Measurements from ENCODE around the gene SORBS1.

The SORBS1 gene

GRCh38 chr10:95578619-95579018, 17.4 kb upstream of the SORBS1 start (continued):
- no peak for TF ChIP-seq ZNF670 (tag by site-specific recombination; IDR thresholded peaks at IDR 0.05; ENCODE audit: low read depth)

- TF ChIP-seq ZNF549 (tag by site-specific recombination; IDR thresholded peaks at IDR 0.05) (no peak), ZNF707 (tag by site-specific recombination; IDR thresholded peaks at IDR 0.05) (no peak), ZNF692 (tag by site-specific recombination; IDR thresholded peaks at IDR 0.05) (no peak), ZNF621 (tag by site-specific recombination; IDR thresholded peaks at IDR 0.05) (no peak), ZNF677 (tag by site-specific recombination; IDR thresholded peaks at IDR 0.05) (no peak)
- ChIA-PET POLR2A (no interaction called here), CTCF (interaction anchor here (1.3 to 2.0 kb wide), 2 partner anchors 144 to 200 kb away, joined by 5 read pairs; no protein-coding TSS in a partner anchor)
- H3K4me1 ChIP-seq (ENCODE audit: control insufficient read depth, insufficient read depth, low read length), result no peaks in the 10 kb centered on the region
- no peaks in the 10 kb centered on the region for H3K9me3 ChIP-seq (ENCODE audit: control insufficient read depth, insufficient read depth, low read depth, low read length)
- H3K4me3 ChIP-seq (ENCODE audit: low read depth, low read length), result no peak overlapping the region
- no peak overlapping the region for H3K27ac ChIP-seq (ENCODE audit: extremely low read depth, low read depth, low read length)
- no peaks in the 10 kb centered on the region for H3K36me3 ChIP-seq (ENCODE audit: control insufficient read depth in 2 of 2, insufficient read depth in 1 of 2, low read length in 2 of 2)
These were observed 13.6 kb upstream of the SORBS1 start for GRCh38 chr10:95574649-95575365.

- no peaks in the 10 kb centered on the region for H3K4me1 ChIP-seq (ENCODE audit: control insufficient read depth, insufficient read depth, low read length)
- H3K36me3 ChIP-seq (ENCODE audit: control insufficient read depth in 2 of 2, insufficient read depth in 1 of 2, low read length in 2 of 2), result no peaks in the 10 kb centered on the region
- no peak overlapping the region for H3K27ac ChIP-seq (ENCODE audit: extremely low read depth, low read depth, low read length)
- no peaks in the 10 kb centered on the region for H3K9me3 ChIP-seq (ENCODE audit: control insufficient read depth, insufficient read depth, low read depth, low read length)
- no peak overlapping the region for H3K4me3 ChIP-seq (ENCODE audit: low read depth, low read length)
- CTCF ChIA-PET, result interaction anchor here (0.6 to 2.0 kb wide), 3 partner anchors 122 to 199 kb away, joined by 3 to 5 read pairs (median 5); no protein-coding TSS in a partner anchor
- no peak for TF ChIP-seq ZNF274 (IDR thresholded peaks at IDR 0.05; ENCODE audit: low read length)
- TF ChIP-seq ZNF274 (tag by site-specific recombination; IDR thresholded peaks at IDR 0.05; ENCODE audit: borderline replicate concordance), result no peak
- no peak for TF ChIP-seq KLF10 (tag by site-specific recombination; IDR thresholded peaks at IDR 0.05)
- no peak for TF ChIP-seq ZNF561 (tag by site-specific recombination; IDR thresholded peaks at IDR 0.05; ENCODE audit: borderline replicate concordance)
- TF ChIP-seq ZNF133 (tag by site-specific recombination; IDR thresholded peaks at IDR 0.05), result no peak
- no peak for TF ChIP-seq AEBP2 (tag by site-specific recombination; IDR thresholded peaks at IDR 0.05; ENCODE audit: borderline replicate concordance)
- no peak for TF ChIP-seq ZNF292 (tag by site-specific recombination; IDR thresholded peaks at IDR 0.05; ENCODE audit: borderline replicate concordance, low read depth)
- TF ChIP-seq ZNF335 (tag by site-specific recombination; conservative IDR thresholded peaks at IDR 0.05), result no peak
- no peak for TF ChIP-seq ZEB2 (tag by site-specific recombination; IDR thresholded peaks at IDR 0.05)
- no peak for TF ChIP-seq ZNF785 (tag by site-specific recombination; IDR thresholded peaks at IDR 0.05)
- TF ChIP-seq ZNF426 (tag by site-specific recombination; IDR thresholded peaks at IDR 0.05), result no peak
- TF ChIP-seq ZBTB26 (tag by site-specific recombination; optimal IDR thresholded peaks at IDR 0.05), result no peak
- TF ChIP-seq ZNF248 (tag by site-specific recombination; IDR thresholded peaks at IDR 0.05), result no peak
- POLR2A ChIA-PET, result no interaction called here
These were observed 12.9 kb upstream of the SORBS1 start for GRCh38 chr10:95573964-95574604.

Measured in HEK293 (cell line).